Endometrial microvascular endothelial cells (primary cell): ENCODE results near the gene TEDDM1. TPM values are rescaled to one million over a fixed set of nuclear protein-coding genes. Genes with fewer than 3 reads are reported as not detected.

Experiments used
- in situ Hi-C: cut with HindIII; loops from 2 replicates; pipeline ENCODE4 v1.10.0; 2017; ENCODE audit warnings: low sequenced_read_pairs, low pct_unique_long_range_greater_than_20kb; ENCODE audit errors: inconsistent ontology term
- total RNA-seq: library from RNA; depleted of rRNA; stranded (reverse); fragments of >200 nt; gene quantifications from one replicate; pipeline ENCODE4 v1.2.3, GENCODE V29; 2015; ENCODE audit errors: inconsistent ontology term

The TEDDM1 gene
- total RNA-seq, 1 donor from 2014 or later: not detected

GRCh38 chr1:182348961-182349747 lies 51.3 kb downstream of the TEDDM1 start:
- in situ Hi-C loops: no loop called here

Other genes with a start within 250 kb of the TEDDM1 start
- gene GLUL, start 8.9 kb downstream of the TEDDM1 start, total RNA-seq: 173 TPM
- gene RGSL1, start 49.5 kb upstream of the TEDDM1 start, total RNA-seq: not detected
- 2.6 TPM for gene RNASEL, start 188.6 kb upstream of the TEDDM1 start, total RNA-seq
- gene RGS16, start 203.7 kb upstream of the TEDDM1 start, total RNA-seq: not detected